GM21528 (cell line): Measurements from ENCODE around the gene C17orf113.
"Not testable (repeated sequence)": the region's sequence is repeated elsewhere in the genome, so short reads cannot be mapped to it uniquely, and the experiment has no call there.

Experiments
- ATAC-seq: cut with Tn5 transposase; IDR thresholded peaks from one replicate; pipeline ENCODE4 v1.9.1; 2021; ENCODE audit warnings: mild to moderate bottlenecking, moderate library complexity; ENCODE audit not compliant: unreplicated experiment, low FRiP score

Gene C17orf113

GRCh38 chr17:42017866-42018200 lies 32.6 kb downstream of the C17orf113 start:
- ATAC-seq = no peak

GRCh38 chr17:42016941-42017865 lies 33.2 kb downstream of the C17orf113 start, which contains the start of gene DNAJC7:
Gene DNAJC7, minus strand, starts transcription at chr17:42017439. Its CDS starts 23 bp downstream, at chr17:42017416.
- ATAC-seq = peak; percentile 70

DNA sequence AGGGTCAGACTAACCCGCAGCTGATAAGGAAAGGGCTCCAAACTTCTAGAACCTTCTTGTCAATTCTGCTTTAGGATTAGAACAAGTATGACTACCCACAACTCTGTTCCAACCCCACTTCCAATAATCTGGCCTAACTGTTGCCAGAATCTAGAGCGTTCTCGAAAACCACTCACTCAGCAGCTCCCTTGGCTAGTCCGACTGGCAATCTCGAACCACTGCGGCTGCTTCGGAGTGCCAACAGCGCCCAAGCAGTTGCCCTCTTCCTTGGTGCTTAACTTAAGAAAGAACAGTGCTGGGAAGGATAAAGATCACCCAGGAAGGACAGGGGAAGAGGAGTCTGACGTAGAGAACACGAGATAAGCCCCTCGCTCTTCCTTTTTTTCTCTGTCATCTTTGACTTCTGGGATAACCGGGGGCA lies 34.0 kb downstream of the C17orf113 start:
- no peak for ATAC-seq

- not testable (repeated sequence) for ATAC-seq
Observed at GRCh38 chr17:42013740-42014139, 36.7 kb downstream of the C17orf113 start.

DNA sequence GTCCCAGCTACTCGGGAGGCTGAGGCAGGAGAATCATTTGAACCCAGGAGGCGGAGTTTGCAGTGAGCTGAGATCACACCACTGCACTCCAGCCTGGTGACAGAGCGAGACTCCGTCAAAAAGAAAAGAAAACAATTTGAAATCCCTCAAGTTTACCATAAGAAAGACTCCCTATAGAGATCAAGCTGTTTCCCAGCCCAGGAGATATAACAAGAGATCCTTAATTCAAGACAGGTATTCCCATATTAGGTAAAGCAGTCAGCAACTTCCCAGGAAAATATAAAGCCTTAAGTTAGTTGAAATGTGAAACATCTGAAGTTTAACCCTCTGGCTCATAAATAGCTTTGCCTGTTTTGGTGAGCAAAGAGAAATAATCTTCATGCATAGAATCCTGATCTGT lies 38.0 kb downstream of the C17orf113 start:
- not testable (repeated sequence) for ATAC-seq

GRCh38 chr17:42010898-42011516 lies 39.4 kb downstream of the C17orf113 start:
- ATAC-seq = no peak

- not testable (repeated sequence) for ATAC-seq
Observed at GRCh38 chr17:42010266-42010680, 40.1 kb downstream of the C17orf113 start.

GRCh38 chr17:42009170-42009569 lies 41.2 kb downstream of the C17orf113 start:
- ATAC-seq = no peak

DNA sequence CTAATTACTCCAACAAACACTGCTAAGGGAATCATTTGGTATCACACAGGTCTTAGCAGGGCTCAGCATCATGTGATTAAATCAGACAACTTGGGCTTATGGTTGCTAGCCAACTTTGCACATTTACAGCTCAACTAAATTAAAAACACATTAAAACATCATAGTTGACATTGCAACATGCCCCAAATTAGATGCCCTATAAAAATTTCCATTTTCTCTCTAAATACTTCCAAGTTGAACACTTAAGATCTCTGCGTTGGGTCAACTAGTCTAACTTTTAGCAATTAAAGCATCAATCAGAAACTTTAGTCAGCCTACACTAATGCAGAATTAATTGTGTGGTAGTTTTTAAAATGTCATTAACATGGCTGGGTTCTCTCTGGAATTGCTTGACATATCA lies 45.2 kb downstream of the C17orf113 start:
- no peak for ATAC-seq

- ATAC-seq = no peak
Observed at GRCh38 chr17:42002792-42003301, 47.6 kb downstream of the C17orf113 start.

DNA sequence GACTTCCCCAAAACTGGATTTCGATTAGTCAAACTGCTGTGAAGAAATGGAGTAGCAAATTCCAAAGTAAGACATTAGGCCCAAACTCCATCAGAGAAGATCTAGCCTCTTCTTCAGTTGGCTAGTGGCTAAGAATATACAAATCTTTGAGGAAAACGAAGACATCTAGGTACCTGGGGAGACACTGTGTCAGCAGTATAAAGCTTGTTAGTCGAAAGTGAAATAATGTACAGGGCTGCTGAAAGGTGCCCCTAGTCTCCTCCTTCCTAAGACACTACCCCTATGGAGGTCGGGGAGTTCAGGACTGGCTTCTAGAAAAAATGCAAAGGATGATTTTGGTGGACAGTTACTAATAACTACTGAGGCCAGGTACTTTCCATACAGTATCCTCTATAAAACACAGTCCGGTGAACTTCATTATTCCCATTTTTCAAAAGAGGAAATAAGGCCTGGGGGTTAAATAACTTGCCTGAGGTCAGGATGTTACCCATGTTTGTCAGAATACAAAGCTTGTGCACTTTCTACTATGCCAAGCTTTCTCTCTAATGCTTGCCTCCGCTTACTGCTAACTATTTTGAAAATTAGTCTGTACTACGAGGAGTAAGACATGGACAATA lies 48.1 kb downstream of the C17orf113 start:
- ATAC-seq = no peak

GRCh38 chr17:42001729-42002128 lies 48.7 kb downstream of the C17orf113 start:
- ATAC-seq = no peak

DNA sequence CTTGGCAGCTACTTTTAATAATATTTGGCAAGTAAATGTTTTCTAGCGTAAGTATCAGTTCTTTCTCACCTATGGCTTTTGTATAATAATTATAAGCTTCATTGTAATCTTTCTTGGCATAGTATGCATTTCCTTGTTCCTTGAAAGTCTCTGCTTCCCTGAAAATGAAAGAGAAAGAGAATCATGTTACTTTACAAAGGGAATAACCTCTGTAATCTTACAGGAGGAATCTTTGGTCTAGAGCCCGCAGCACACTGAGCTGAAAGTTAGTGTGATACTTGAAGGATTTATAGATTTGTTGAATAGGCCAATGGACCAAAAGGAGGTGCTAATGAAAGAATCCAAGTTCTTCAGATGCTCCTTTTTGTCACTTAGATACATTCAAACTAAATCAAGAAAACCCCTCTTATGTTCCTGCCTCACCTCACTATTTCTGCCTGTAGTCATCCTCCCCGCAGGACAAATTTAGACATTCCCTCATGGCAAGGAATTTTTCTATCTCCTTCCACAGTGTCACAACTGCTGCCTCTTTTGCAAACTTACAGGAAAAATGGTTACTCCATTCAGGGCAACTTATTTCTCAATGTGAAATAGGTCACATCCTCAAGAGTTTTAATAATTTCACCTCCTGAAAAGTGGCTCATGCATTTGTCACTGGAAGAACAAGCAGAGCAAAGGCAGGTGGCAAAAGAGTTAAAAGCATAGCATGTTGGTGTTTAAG lies 49.8 kb downstream of the C17orf113 start:
- no peak for ATAC-seq

DNA sequence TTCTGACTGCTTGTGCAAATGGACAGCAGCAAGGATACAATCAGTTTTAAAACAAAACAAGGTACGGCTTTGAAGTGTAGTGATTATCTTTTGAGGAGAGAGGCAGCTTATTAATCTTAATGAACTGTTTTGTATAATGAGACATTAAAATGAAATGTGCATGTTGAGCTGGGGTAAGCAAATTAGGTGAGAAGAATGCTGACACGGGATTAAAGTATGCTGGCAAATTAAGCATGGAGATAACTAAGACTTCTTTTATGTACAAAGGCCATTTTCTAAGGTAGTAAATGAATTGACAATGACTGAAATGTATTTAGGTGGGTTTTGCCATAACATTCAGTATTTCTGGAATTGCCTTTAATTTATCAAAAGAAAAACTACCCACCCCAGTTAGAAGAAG lies 51.9 kb downstream of the C17orf113 start:
- no peak for ATAC-seq

DNA sequence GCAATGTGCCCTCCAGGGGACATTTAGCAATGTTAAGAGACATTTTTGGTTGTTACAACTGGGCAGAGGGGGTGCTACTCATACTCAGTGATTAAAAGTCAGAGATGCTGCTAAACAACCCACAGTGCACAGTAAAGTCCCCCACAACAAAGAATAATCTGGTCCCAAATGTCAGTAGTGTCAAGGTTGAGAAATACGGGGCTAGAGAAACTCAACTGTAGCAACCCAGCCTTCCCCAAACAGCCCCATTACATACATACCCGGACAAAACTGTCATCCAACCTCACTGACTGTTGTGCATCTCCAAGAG lies 53.6 kb downstream of the C17orf113 start:
- no peak for ATAC-seq

- no peak for ATAC-seq
Observed at GRCh38 chr17:41992576-41992975, 57.8 kb downstream of the C17orf113 start.

- ATAC-seq = no peak
Observed at GRCh38 chr17:41989702-41990419, 60.5 kb downstream of the C17orf113 start.

GRCh38 chr17:41988418-41988817 lies 62.0 kb downstream of the C17orf113 start:
- ATAC-seq = no peak
